Right cardiac atrium (tissue), 5 donors: Measurements from ENCODE around the gene TOP1. TPM values are rescaled to one million over a fixed set of nuclear protein-coding genes. Genes with fewer than 3 reads are reported as not detected.

Experiments used
- ATAC-seq, 2 donors: fragments of 200-7000 bp; cut with Tn5 transposase; one replicate each; pipeline versions ENCODE4 v1.8.0 to v1.9.1; 2020; ENCODE audit warnings: moderate library complexity in 2 of 2, mild to moderate bottlenecking in 1 of 2
- DNase-seq, 3 donors: peaks; one replicate each; pipeline ENCODE4 v3.0.0-alpha.2; 2020
- H3K27ac ChIP-seq: one replicate; pipeline ENCODE4 v1.5.1; 2013; ENCODE audit warnings: mild to moderate bottlenecking, low read length, control low read depth, moderate library complexity
- H3K27me3 ChIP-seq: one replicate; pipeline ENCODE4 v1.6.1; 2013; ENCODE audit not compliant: control insufficient read depth, insufficient read depth
- H3K4me1 ChIP-seq: one replicate; pipeline ENCODE4 v1.6.1; 2013; ENCODE audit warnings: low read length; ENCODE audit not compliant: control insufficient read depth, insufficient read depth
- H3K4me3 ChIP-seq: one replicate; pipeline ENCODE4 v1.5.1; 2013; ENCODE audit warnings: low read length, control low read depth
- H3K9me3 ChIP-seq: one replicate; pipeline ENCODE4 v1.6.1; 2013; ENCODE audit warnings: low read length; ENCODE audit not compliant: control insufficient read depth
- WGBS: extraction: QIAGEN DNeasy Blood & Tissue Kit; methylation state at CpG from one replicate; pipeline ENCODE4 v1.1.7; 2013; 5-methylcytosine and 5-hydroxymethylcytosine counted together
- intact Hi-C, 4 donors: fragments of 100-400 bp; cut with DNase I; formaldehyde crosslinking; loops; one replicate each; pipeline versions ENCODE4 v1.11.0 to v1.14.0; 2022 to 2023
- polyA plus RNA-seq: library from polyadenylated mRNA; stranded (reverse); fragments of 200-250 nt; gene quantifications from one replicate; pipeline ENCODE4 v1.2.3, GENCODE V29; 2013
- total RNA-seq, 4 donors: library from RNA; stranded (reverse); fragmentation: NEBNext Ultra II Directional; extraction: Animal tissue kit (Norgen Biotek cat#: 25700); gene quantifications; one replicate each; pipeline ENCODE4 v1.2.1, GENCODE V29; 2021
- donor health status: healthy with polysubstance abuse.
- donor health status: DM: no; HTN: yes; CAD: no.
- donor health status: DM: no; HTN: no; CAD: no.
- donor health status: DM: no; HTN: yes; CAD: no; lungs with severe emphysema.
- donor health status: DM: yes; HTN: yes; CAD: no.

Gene TOP1
- total and polyA plus RNA-seq, 5 donors, result 16.7 to 30.7 (median 27.8) TPM

DNA sequence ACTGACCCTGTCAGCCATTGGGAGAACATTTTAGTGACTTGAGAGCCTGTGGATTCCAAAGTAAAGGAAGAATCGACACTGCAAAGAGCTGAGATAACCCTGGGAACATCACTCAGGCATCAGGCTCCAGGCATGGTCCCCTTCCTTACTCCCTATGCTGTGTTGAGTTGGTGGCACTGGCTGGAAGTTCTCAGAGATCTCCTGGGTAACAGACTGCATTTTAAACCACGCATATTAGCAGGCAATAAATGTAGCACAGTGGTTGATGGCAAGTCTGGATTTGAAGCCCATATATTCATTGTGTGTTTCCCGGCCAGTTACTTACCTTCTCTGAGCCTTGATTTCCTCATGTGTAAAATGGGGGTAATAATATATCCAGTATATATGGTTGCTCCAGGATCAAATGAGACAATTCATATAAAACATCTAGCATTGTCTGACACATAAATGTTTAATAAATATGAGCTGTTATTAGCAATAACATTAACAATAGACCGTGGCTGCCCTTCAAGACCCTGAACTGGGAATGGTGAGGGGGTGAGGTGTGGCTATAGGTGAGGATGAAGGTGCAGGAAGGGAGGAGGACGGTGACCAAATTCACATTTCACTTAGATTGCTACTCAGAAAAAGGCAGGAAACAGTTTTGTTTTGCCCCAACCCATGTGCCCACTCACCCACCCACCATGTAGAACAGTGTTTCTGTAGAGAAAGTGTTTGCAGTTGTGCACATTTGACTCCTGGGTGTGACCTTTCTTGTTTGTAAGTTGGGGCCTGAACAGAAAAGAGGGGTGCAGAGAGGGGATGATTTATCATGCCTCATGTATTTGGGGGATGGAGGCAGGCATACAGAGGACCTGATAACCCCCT lies 110.8 kb downstream of the TOP1 start:
- DNase-seq, result no peak
- H3K27ac ChIP-seq, result peak overlapping the region; percentile 56
- no peak for ATAC-seq
- intact Hi-C loops, result loop anchor here in 2 of 4 donors (5.0 to 10.0 kb wide), 2 partner anchors 203 to 205 kb away; partner anchors contain the start of gene LPIN3 (in 2 of the 2)
- WGBS, result 47% methylated on average over 5 of the region's 5 CpGs
- peaks cover 36% of the 10 kb centered on the region for H3K4me1 ChIP-seq
- no peaks in the 10 kb centered on the region for H3K9me3 ChIP-seq
- no peaks in the 10 kb centered on the region for H3K27me3 ChIP-seq
- H3K4me3 ChIP-seq, result peak overlapping the region; percentile 83

DNA sequence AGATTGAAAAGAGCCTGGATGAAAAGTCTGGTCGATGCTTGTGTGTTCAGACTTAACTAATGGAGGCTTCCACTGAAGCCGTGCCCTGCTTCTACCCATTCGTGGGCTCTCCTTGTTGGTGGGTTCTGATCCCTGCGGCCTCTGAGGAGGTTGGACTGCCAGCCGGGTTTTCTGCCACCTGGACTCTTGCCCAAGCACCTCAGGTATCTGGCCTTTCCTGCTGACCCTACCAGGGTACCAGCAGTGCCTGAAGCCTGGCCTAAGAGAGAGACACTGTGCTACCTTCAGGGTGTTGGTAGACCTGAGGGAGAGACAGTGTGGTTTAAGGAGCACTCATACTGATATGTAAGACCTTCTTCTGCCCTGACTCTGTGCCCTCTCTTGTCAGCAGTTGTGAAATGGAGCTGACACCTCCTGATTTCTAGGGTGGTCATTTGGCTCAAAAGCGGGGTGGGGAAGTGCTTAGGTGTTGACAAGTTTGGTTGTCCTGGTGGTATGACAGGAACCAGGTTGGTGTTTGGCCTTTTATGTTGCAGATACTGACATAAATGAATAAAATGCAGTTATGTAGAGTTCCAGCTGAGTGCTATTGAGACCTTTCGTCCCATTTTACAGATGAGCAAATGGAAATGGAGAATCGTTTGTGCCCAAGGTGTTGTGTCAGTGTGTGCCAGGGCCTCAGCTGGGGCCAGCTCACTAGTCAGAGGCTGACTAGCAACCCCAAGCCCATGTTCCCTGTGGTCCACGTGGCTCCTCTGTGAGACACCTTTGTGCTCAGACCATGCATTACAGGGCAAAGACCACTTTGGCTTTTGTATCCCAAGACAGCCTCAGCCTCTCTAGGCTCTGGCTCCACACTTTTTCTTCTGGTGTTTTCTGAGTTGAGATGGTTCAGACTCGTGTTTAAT lies 111.9 kb downstream of the TOP1 start:
- no peaks in the 10 kb centered on the region for H3K9me3 ChIP-seq
- H3K27ac ChIP-seq, result peak overlapping the region; percentile 71
- ATAC-seq (no peak), DNase-seq (peak in 1 of 3 donors; percentile 47)
- intact Hi-C loops, result no loop called here
- H3K4me3 ChIP-seq, result no peak overlapping the region
- no peaks in the 10 kb centered on the region for H3K27me3 ChIP-seq
- 56% methylated on average over 10 of the region's 10 CpGs for WGBS
- peaks cover 41% of the 10 kb centered on the region for H3K4me1 ChIP-seq

DNA sequence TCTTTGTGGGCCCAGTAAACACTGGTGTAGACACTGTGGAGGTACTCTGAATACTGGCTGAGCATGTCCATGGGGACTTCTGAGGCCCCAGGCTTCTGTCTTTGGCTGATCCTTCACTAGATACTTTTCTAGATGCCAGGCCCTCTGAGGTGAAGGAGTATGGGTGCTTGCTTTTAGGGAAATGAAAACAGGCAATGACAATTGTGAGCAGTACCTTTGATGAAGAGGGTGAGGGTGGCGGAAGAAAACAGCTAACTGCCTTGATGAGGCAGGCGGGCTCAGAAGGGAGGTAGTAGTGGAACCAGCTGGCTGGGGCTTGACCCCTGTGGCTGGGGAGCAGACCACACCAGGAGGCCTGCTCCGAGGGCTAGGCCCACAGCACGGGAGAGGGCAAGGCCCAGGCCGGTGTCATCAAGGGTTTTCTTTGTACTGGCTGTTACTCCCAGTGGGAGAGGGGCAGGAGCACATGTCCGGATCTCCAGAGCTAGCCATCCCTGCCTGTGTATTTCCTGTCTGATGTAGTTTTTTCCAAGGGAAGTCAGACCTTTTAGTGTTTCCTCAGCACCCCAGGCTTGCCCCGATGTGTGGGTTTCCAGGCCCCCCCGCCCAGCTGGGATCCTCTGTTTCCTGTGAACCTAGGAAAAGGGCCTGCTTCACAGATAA lies 112.7 kb downstream of the TOP1 start:
- H3K27ac ChIP-seq, result peak overlapping the region; percentile 71
- peaks cover 46% of the 10 kb centered on the region for H3K4me1 ChIP-seq
- no peaks in the 10 kb centered on the region for H3K27me3 ChIP-seq
- H3K4me3 ChIP-seq, result no peak overlapping the region
- ATAC-seq (peak; percentile 1 to 70), DNase-seq (peak; percentile 74 to 86 (median 85))
- H3K9me3 ChIP-seq, result no peaks in the 10 kb centered on the region
- 38% methylated on average over 8 of the region's 8 CpGs for WGBS
- intact Hi-C loops, result no loop called here

DNA sequence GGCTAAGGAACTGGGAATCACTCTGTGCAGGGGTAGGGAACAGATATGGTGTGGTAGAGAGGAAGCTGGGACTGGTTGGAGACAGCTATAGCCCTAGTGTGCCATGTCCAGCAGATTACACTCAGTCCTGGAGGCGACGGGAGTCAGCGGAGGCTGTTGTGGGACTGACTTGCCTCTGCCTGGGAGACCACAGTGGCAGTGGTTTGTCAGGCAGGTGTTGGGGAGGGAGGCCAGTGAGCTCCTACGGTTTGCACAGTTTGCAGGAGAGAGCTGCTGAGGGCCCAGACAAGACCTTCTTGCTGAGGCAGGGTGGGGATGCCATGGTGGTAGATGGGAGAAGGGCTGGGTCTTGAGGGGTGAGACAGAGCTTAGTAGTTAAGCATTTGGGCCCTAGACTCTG lies 113.6 kb downstream of the TOP1 start:
- no peak overlapping the region for H3K4me3 ChIP-seq
- ATAC-seq (no peak), DNase-seq (peak in 1 of 3 donors; percentile 39)
- peak overlapping the region; percentile 55 for H3K27ac ChIP-seq
- 63% methylated on average over 4 of the region's 4 CpGs for WGBS
- H3K4me1 ChIP-seq, result peaks cover 55% of the 10 kb centered on the region
- H3K27me3 ChIP-seq, result no peaks in the 10 kb centered on the region
- intact Hi-C loops, result no loop called here
- no peaks in the 10 kb centered on the region for H3K9me3 ChIP-seq

DNA sequence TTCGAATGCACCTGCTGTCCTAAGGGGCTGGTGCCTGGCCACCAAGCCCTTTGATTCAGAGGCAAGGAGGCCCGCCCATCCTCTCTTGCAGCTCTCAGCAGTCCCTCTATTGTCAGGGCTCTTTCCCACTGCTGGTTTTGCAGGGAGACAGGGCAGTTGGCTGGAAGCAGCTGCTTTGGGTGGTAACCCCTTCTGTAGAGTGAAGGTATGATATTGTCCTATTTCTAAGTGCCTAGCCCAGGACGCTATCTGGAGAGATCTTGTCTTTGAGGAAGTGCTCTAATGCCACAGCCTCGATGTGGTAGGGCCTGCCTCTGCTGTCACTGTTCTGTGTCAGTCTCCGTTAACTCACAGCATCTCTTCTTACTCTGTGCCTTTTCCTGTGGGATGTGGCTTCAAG lies 114.3 kb downstream of the TOP1 start:
- DNase-seq (peak in 1 of 3 donors; percentile 38), ATAC-seq (no peak)
- H3K27ac ChIP-seq, result peak overlapping the region; percentile 56
- H3K9me3 ChIP-seq, result no peaks in the 10 kb centered on the region
- H3K4me1 ChIP-seq, result peaks cover 60% of the 10 kb centered on the region
- H3K4me3 ChIP-seq, result no peak overlapping the region
- intact Hi-C loops, result no loop called here
- 42% methylated on average over 5 of the region's 5 CpGs for WGBS
- H3K27me3 ChIP-seq, result no peaks in the 10 kb centered on the region

DNA sequence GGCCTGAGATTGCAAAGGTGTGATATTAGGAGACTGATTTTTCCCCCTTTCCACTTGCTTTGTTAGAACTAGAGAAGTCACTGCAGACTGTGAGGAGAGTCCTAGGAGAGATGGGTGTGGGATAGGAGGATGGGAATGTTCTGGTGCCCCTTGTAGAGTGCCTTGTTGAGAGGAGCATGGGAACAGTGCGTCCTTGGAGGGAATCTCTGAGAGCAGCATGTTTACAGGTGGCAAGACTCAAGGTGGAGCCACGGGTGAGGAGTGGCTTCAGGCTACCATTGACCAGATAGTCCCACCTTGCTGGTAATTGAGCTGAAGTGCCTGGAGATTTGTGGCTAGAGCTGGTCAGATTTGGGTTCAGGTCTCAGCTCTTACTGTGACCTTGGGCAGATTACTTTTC lies 114.7 kb downstream of the TOP1 start:
- DNase-seq, result no peak
- Histone ChIP-seq H3K4me3 (no peak overlapping the region), H3K9me3 (no peaks in the 10 kb centered on the region), H3K27ac (peak overlapping the region; percentile 56), H3K27me3 (no peaks in the 10 kb centered on the region), H3K4me1 (peaks cover 64% of the 10 kb centered on the region)
- ATAC-seq, result no peak
- 77% methylated on average over 2 of the region's 2 CpGs for WGBS
- intact Hi-C loops, result no loop called here

DNA sequence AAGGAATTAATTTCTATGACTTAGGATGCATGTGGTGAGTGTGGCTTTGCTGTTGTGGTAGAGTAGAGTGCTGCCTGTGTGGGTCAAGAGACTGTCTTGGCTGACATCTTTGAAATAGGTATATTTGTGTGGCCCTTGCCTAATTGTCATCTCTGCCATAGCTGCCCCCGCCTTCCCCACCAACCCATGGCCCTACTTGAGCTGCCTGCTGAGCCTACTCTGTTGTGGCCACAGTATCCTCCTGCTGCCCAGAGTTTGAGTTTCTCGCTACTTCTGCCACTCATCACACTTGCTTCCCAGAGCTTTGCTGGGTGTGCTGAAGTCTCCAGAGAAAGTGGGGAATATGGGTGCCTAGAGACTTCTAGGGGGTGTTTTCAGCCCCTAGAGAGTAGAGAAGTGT lies 116.7 kb downstream of the TOP1 start:
- Histone ChIP-seq H3K27ac (peak overlapping the region; percentile 69), H3K4me3 (no peak overlapping the region), H3K4me1 (peaks cover 67% of the 10 kb centered on the region), H3K27me3 (no peaks in the 10 kb centered on the region), H3K9me3 (no peaks in the 10 kb centered on the region)
- WGBS, result 99% methylated on average over 2 of the region's 2 CpGs
- intact Hi-C loops, result no loop called here
- ATAC-seq (no peak), DNase-seq (no peak)

DNA sequence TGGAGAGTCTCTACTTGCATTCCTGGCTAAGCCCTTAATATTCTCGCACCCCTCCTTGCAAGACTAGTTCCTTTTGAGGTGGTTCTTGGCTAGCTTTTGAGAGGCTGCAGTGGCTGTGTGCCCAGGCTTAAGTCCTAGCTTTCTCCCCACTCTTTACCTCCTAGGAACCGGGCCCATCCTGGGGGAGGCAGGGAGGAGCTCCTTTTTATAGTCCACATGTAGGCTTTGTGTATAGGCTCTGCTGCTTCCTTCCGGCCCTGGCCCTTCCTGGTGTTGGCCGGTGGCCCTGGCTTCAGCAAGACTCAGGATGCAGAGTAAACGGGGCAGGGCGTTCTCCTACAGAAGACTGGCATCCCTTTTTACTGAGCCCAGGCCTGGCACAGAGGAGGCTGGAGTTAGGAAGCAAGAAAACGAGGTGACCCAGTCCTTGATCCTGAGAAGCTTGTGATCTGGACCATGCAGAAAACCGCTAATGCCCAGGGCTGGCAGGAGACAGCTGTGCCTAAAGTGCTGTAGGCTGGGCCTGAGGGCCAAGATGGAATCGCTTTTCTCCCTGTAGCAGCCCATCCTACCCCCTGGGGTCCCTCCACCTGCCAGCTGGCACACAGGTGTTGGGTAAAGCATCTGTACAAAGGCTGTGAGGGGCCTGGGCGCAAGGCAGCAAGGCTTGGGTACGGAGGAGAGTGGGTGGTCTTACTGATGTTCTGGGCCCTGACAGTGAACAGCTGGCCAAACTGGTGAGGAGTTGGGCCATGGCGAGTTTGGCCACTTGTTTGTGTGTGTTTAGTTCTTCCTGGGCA lies 117.4 kb downstream of the TOP1 start:
- peak overlapping the region; percentile 69 for H3K27ac ChIP-seq
- intact Hi-C loops, result no loop called here
- H3K9me3 ChIP-seq, result no peaks in the 10 kb centered on the region
- DNase-seq (peak; percentile 70 to 86 (median 79)), ATAC-seq (peak; percentile 43 to 56)
- WGBS, result 57% methylated on average over 12 of the region's 12 CpGs
- no peak overlapping the region for H3K4me3 ChIP-seq
- H3K4me1 ChIP-seq, result peaks cover 65% of the 10 kb centered on the region
- H3K27me3 ChIP-seq, result no peaks in the 10 kb centered on the region

DNA sequence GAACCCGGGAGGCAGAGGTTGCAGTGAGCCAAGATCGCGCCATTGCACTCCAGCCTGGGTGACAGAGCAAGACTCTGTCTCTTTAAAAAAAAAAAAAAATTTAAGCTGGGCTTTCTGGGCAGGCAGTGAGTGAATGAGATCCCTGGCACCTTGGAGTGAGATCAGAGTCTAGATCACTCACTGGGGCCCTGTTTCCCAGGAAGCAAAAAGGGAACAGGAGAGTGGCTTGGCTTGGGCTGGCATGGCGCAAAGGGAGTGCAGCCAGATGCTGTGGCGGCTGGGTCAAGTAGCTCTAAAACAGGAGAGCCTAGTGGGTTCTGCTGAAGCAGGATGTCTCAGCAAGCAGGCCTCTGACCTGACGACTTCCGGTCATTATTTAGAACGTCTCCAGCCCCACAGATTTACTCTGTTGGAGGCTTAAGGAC lies 119.2 kb downstream of the TOP1 start:
- Histone ChIP-seq H3K9me3 (no peaks in the 10 kb centered on the region), H3K4me3 (no peak overlapping the region), H3K27me3 (no peaks in the 10 kb centered on the region), H3K27ac (peak overlapping the region; percentile 68), H3K4me1 (peaks cover 67% of the 10 kb centered on the region)
- ATAC-seq, result peak; percentile 62 to 71
- intact Hi-C loops, result no loop called here
- peak; percentile 43 to 78 (median 73) for DNase-seq
- 42% methylated on average over 8 of the region's 8 CpGs for WGBS

DNA sequence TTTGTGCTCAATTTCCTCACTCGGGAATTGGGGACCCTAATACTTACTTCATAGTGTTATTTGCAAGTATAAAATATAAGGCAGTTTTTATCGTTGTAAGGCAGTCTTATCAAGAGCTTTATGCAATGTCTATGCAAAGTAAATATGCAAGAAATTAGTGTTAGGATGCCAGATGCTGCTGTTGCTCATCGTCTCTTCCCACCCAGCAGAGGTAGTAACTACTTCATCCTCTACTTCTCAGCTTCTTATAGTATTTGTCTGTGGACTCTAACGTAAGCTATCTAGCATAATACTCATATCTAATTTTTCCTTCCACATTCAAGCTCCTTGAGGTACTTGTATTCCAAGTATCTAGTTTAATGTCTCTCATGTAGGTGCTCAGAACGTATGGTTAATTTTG lies 120.3 kb downstream of the TOP1 start:
- intact Hi-C loops, result no loop called here
- Histone ChIP-seq H3K9me3 (no peaks in the 10 kb centered on the region), H3K27me3 (no peaks in the 10 kb centered on the region), H3K4me3 (no peak overlapping the region), H3K4me1 (peaks cover 60% of the 10 kb centered on the region), H3K27ac (no peak overlapping the region)
- ATAC-seq, result no peak
- 67% methylated on average over 5 of the region's 5 CpGs for WGBS
- DNase-seq, result no peak
